H1 (cell line): ENCODE results near the gene LPP.

ENCODE experiments used
- BCL11A ChIP-seq, 2 experiments: IDR thresholded peaks; one replicate each; pipeline ENCODE4 v1.6.1; 2011; ENCODE audit warnings: low read depth in 2 of 2, low read length in 2 of 2, mild to moderate bottlenecking in 2 of 2
- EZH2 ChIP-seq: fragments of 200-600 bp; sonication (generic); IDR thresholded peaks from 2 replicates; pipeline ENCODE4 v1.7.1; 2012; ENCODE audit warnings: low read depth, mild to moderate bottlenecking, moderate library complexity, low read length, inconsistent platforms; ENCODE audit not compliant: severe bottlenecking
- JUN ChIP-seq: IDR thresholded peaks from 2 replicates; pipeline ENCODE4 v1.6.1; 2011; ENCODE audit warnings: low read depth, mild to moderate bottlenecking, improper control_type of control experiment, low read length
- POLR2A ChIP-seq, 2 experiments: IDR thresholded peaks; 1 replicate in 1 of 2; 2 replicates in 1 of 2; pipeline ENCODE4 v1.6.1; 2011; ENCODE audit warnings: low read depth in 2 of 2, low read length in 2 of 2, mild to moderate bottlenecking in 2 of 2; ENCODE audit errors: control extremely low read depth in 1 of 2
- POLR2AphosphoS5 ChIP-seq: IDR thresholded peaks from 2 replicates; pipeline ENCODE4 v1.6.1; 2011; ENCODE audit warnings: low read depth, low read length
- RFX5 ChIP-seq: IDR thresholded peaks from 2 replicates; pipeline ENCODE4 v1.6.1; 2011; ENCODE audit warnings: low read depth, low read length, improper control_type of control experiment, borderline replicate concordance
- SIN3A ChIP-seq, 2 experiments: IDR thresholded peaks in 1 of 2; conservative IDR thresholded peaks in 1 of 2; 2 replicates each; pipeline ENCODE4 v1.6.1; 2011 to 2012; ENCODE audit warnings: low read length in 2 of 2, improper control_type of control experiment in 1 of 2, low read depth in 1 of 2, mild to moderate bottlenecking in 1 of 2
- TF ChIP-seq, protein P1 (sequence below), 3 experiments: IDR thresholded peaks; 1 replicate in 2 of 3; 2 replicates in 1 of 3; pipeline versions ENCODE4 v1.5.1 to v1.6.1; 2011; ENCODE audit warnings: low read length in 3 of 3, mild to moderate bottlenecking in 3 of 3, inconsistent platforms in 2 of 3, low read depth in 1 of 3, moderate library complexity in 1 of 3; ENCODE audit not compliant: insufficient read depth in 1 of 3; ENCODE audit errors: control extremely low read depth in 1 of 3
- TF ChIP-seq, protein P2 (sequence below): IDR thresholded peaks from 2 replicates; pipeline ENCODE4 v1.6.1; 2011; ENCODE audit warnings: low read length, improper control_type of control experiment
- TF ChIP-seq, protein P3 (sequence below): IDR thresholded peaks from 2 replicates; pipeline ENCODE4 v1.6.1; 2012; ENCODE audit warnings: inconsistent platforms

DNA sequence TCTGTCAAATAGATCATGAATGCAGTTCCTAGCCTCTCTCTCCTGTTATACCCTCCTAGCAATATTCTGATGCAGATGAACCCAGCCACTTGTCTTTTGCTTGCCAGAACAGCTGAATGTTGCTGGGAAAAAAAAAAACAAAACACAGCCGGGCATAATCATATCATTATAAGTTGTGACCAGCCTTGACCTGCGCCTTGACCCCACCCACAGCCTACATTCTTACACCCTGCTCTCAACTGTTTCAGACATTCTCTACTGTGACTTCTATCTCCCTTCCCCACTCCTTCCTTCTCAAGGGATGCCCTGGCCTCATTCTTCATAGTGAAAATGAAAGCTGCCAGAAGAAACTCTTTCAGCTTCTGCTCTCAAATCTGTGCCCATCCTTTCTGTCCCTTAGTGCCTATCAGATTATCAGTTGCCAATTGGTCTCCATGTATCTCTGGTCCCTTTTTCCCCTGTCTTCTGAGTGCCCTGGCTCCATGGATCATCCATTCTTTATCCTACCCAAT lies 628.7 kb downstream of the LPP start:
- TF ChIP-seq, protein P1, sequence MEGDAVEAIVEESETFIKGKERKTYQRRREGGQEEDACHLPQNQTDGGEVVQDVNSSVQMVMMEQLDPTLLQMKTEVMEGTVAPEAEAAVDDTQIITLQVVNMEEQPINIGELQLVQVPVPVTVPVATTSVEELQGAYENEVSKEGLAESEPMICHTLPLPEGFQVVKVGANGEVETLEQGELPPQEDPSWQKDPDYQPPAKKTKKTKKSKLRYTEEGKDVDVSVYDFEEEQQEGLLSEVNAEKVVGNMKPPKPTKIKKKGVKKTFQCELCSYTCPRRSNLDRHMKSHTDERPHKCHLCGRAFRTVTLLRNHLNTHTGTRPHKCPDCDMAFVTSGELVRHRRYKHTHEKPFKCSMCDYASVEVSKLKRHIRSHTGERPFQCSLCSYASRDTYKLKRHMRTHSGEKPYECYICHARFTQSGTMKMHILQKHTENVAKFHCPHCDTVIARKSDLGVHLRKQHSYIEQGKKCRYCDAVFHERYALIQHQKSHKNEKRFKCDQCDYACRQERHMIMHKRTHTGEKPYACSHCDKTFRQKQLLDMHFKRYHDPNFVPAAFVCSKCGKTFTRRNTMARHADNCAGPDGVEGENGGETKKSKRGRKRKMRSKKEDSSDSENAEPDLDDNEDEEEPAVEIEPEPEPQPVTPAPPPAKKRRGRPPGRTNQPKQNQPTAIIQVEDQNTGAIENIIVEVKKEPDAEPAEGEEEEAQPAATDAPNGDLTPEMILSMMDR (IDR thresholded peaks at IDR 0.05; ENCODE audit: control extremely low read depth in 1 of 3, insufficient read depth in 1 of 3, low read depth in 1 of 3, low read length in 3 of 3), result no peak
- TF ChIP-seq, protein P2, sequence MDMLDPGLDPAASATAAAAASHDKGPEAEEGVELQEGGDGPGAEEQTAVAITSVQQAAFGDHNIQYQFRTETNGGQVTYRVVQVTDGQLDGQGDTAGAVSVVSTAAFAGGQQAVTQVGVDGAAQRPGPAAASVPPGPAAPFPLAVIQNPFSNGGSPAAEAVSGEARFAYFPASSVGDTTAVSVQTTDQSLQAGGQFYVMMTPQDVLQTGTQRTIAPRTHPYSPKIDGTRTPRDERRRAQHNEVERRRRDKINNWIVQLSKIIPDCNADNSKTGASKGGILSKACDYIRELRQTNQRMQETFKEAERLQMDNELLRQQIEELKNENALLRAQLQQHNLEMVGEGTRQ, result no peak
- TF ChIP-seq SIN3A (conservative IDR thresholded peaks at IDR 0.05 in 1 of 2, IDR thresholded peaks at IDR 0.05 in 1 of 2; ENCODE audit: low read depth in 1 of 2, low read length in 2 of 2) (no peak), RFX5 (no peak), JUN (no peak), POLR2AphosphoS5 (no peak), BCL11A (IDR thresholded peaks at IDR 0.05; ENCODE audit: low read depth in 2 of 2, low read length in 2 of 2) (no peak), POLR2A (IDR thresholded peaks at IDR 0.05; ENCODE audit: control extremely low read depth in 1 of 2, low read depth in 2 of 2, low read length in 2 of 2) (no peak), EZH2 (no peak)
- TF ChIP-seq, protein P3, sequence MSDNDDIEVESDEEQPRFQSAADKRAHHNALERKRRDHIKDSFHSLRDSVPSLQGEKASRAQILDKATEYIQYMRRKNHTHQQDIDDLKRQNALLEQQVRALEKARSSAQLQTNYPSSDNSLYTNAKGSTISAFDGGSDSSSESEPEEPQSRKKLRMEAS, result no peak
